Heart left ventricle (tissue), 16 donors: ENCODE measurements around the gene ACSS1. TPM values are rescaled to one million over a fixed set of nuclear protein-coding genes. Genes with fewer than 3 reads are reported as not detected.

ENCODE experiments used
- ATAC-seq, 4 donors: fragments of 200-7000 bp; cut with Tn5 transposase; one replicate each; pipeline ENCODE4 v1.9.1; 2020 to 2022; ENCODE audit warnings: moderate library complexity in 4 of 4, mild to moderate bottlenecking in 3 of 4, moderate number of reproducible peaks in 1 of 4
- DNase-seq, 5 donors: peaks; one replicate each; pipeline ENCODE4 v3.0.0-alpha.2; 2020
- H3K27ac ChIP-seq, 12 donors: fragments of 200-600 bp; sonication (generic) in 4 of 12; one replicate each; pipeline versions ENCODE4 v1.5.0 to v1.8.0; 2016 to 2022; ENCODE audit warnings: mild to moderate bottlenecking in 2 of 12
- H3K27me3 ChIP-seq, 9 donors: fragments of 200-600 bp; sonication (generic) in 2 of 9; one replicate each; pipeline versions ENCODE4 v1.5.1 to v1.8.0; 2016 to 2022; ENCODE audit warnings: mild to moderate bottlenecking in 3 of 9
- H3K36me3 ChIP-seq, 9 donors: fragments of 200-600 bp; sonication (generic) in 2 of 9; one replicate each; pipeline versions ENCODE4 v1.5.0 to v1.8.0; 2018 to 2022; ENCODE audit warnings: mild to moderate bottlenecking in 2 of 9
- H3K4me1 ChIP-seq, 12 donors: fragments of 200-600 bp; sonication (generic) in 4 of 12; one replicate each; pipeline versions ENCODE4 v1.5.0 to v1.8.0; 2016 to 2022; ENCODE audit warnings: mild to moderate bottlenecking in 3 of 12
- H3K4me3 ChIP-seq, 12 donors: fragments of 200-600 bp; sonication (generic) in 4 of 12; one replicate each; pipeline versions ENCODE4 v1.5.0 to v1.8.0; 2017 to 2022; ENCODE audit warnings: mild to moderate bottlenecking in 9 of 12, moderate library complexity in 4 of 12
- H3K9me3 ChIP-seq, 12 donors: fragments of 200-600 bp; sonication (generic) in 4 of 12; one replicate each; pipeline versions ENCODE4 v1.5.0 to v1.8.0; 2016 to 2022; ENCODE audit warnings: mild to moderate bottlenecking in 1 of 12
- CTCF ChIP-seq, 12 donors: fragments of 200-600 bp; sonication (generic) in 4 of 12; IDR thresholded peaks; one replicate each; pipeline versions ENCODE4 v1.5.0 to v1.8.0; 2018 to 2022; ENCODE audit warnings: antibody characterized with exemption in 12 of 12, mild to moderate bottlenecking in 5 of 12
- POLR2A ChIP-seq, 2 donors: fragments of 450-650 bp; IDR thresholded peaks; one replicate each; pipeline ENCODE4 v1.6.1; 2017; ENCODE audit warnings: antibody characterized with exemption in 2 of 2, mild to moderate bottlenecking in 2 of 2, moderate library complexity in 2 of 2
- WGBS, 4 donors: extraction: QIAGEN DNeasy Blood & Tissue Kit in 2 of 4; methylation state at CpG; one replicate each; pipeline versions ENCODE4 v1.1.5 to v1.1.7; 2013 to 2018; 5-methylcytosine and 5-hydroxymethylcytosine counted together
- intact Hi-C, 10 donors: fragments of 100-400 bp; cut with DNase I; formaldehyde crosslinking; loops; one replicate each; pipeline versions ENCODE4 v1.11.1 to v1.14.2; 2022
- polyA plus RNA-seq, 2 donors: library from polyadenylated mRNA; stranded (reverse); fragments of 200-250 nt; gene quantifications; one replicate each; pipeline ENCODE4 v1.2.3, GENCODE V29; 2013
- total RNA-seq, 9 donors: library from RNA; depleted of rRNA in 2 of 9; stranded (reverse); fragments of >200 nt in 2 of 9; fragmentation: NEBNext Ultra II Directional in 3 of 9; extraction: Animal tissue kit (Norgen Biotek cat#: 25700) in 3 of 9; gene quantifications; one replicate each; pipeline versions ENCODE4 v1.1.0 to v1.2.4, GENCODE V29; 2016 to 2023
- donor health status: ischemic (EF 13 %, LVEDD 7.1; RV severe dilation, severe dysfunction).
- donor health status: healthy with polysubstance abuse.
- donor health status: DM: no; HTN: yes; CAD: no.
- donor health status: DM: no; HTN: no; CAD: no.
- donor health status: ischemic (EF 25% LVEDD 6.9; RV normal size, moderate dysfunction).
- donor health status: ischemic (EF 25% LVEDD 5.7; RV mildly dilated, moderate dysfunction).
- donor health status: healthy.
- donor health status: DM: yes; HTN: yes; CAD: no.
- donor health status: ischemic (EF 35%, LVEDD 5.7; RV mildly dilated, moderate dysfunction).
- donor health status: nonischemic (EF 11% LVEDD 7.7; RV severe dilation, severe dysfunction).
- donor health status: DM: yes; HTN: yes; CAD: no.
- donor health status: PGD.
- donor health status: ischemic (EF 29% LVEDD 5.4; RV normal size, mild dysfunction).
- donor health status: nonischemic (EF 23%, LVEDD 6.1; RV moderate dilation, normal function).

Gene ACSS1
- total and polyA plus RNA-seq, 11 donors, result 43.5 to 177 (median 81.4) TPM

DNA sequence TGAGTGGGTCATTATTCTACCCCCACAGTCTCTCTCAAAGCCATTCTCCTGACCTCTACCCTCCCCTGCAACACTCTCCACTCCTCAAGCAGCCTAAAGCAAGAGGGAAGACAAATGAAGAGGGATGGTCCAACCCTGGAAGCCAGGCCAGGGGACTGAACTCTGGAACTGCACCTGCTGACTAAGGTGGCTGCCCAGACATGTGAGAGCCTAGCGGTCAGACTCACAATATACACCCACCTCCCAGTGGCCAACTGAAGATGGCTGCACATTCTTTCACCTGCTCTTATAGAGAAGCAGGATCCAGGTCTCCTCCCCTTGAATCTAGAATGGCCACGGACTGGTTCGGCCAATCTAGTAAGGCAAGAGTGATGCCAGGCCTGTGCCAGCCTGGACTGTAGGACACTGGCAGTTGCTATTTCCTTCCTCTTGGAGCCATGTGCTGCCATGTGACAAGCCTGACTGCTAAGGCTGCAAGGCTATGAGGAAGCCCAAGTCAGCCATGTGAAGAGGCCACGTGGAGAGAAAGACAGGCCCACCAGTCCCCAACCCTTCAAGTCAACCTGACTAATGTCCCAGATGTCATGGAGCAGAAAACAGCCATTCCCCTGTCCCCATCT is 31.8 kb downstream of the ACSS1 start:
- intact Hi-C loops, result loop anchor here in 1 of 10 donors (5.0 kb wide), 1 partner anchor 36 kb away; no protein-coding TSS in a partner anchor
- WGBS, 4 donors, result 66 to 87% (median 72%) methylated on average over 3 to 4 of the region's 4 CpGs
- Histone ChIP-seq H3K4me1 (peaks cover 0 to 66% (median 24%) of the 10 kb centered on the region in 12 donors), H3K27ac (peak overlapping the region in 3 of 12 donors; percentile 11 to 71 (median 24)), H3K36me3 (peaks cover 0 to 53% (median 33%) of the 10 kb centered on the region in 9 donors), H3K9me3 (no peaks in the 10 kb centered on the region), H3K4me3 (no peak overlapping the region), H3K27me3 (no peaks in the 10 kb centered on the region)
- TF ChIP-seq CTCF (IDR thresholded peaks at IDR 0.05), result no peak
- no peak for TF ChIP-seq POLR2A (IDR thresholded peaks at IDR 0.05)
- DNase-seq, result peak in 4 of 5 donors; percentile 28 to 43 (median 33)
- ATAC-seq, result peak in 3 of 4 donors; percentile 19 to 49 (median 34)

- Histone ChIP-seq H3K36me3 (peaks cover 0 to 56% (median 31%) of the 10 kb centered on the region in 9 donors), H3K4me3 (no peak overlapping the region), H3K27ac (peak overlapping the region in 8 of 12 donors; percentile 4 to 71 (median 20)), H3K4me1 (peaks cover 0 to 66% (median 26%) of the 10 kb centered on the region in 12 donors), H3K9me3 (no peaks in the 10 kb centered on the region), H3K27me3 (no peaks in the 10 kb centered on the region)
- DNase-seq (peak in 3 of 5 donors; percentile 15 to 40 (median 23)), ATAC-seq (peak in 1 of 4 donors; percentile 23)
- intact Hi-C loops, result loop anchor here in 1 of 10 donors (5.0 kb wide), 1 partner anchor 37 kb away; no protein-coding TSS in a partner anchor
- TF ChIP-seq CTCF (IDR thresholded peaks at IDR 0.05), result no peak
- TF ChIP-seq POLR2A (IDR thresholded peaks at IDR 0.05), result no peak
- 63 to 83% (median 71%) methylated on average over 13 to 14 of the region's 14 CpGs for WGBS, 4 donors
Measured at GRCh38 chr20:25025091-25025861, 32.7 kb downstream of the ACSS1 start.

DNA sequence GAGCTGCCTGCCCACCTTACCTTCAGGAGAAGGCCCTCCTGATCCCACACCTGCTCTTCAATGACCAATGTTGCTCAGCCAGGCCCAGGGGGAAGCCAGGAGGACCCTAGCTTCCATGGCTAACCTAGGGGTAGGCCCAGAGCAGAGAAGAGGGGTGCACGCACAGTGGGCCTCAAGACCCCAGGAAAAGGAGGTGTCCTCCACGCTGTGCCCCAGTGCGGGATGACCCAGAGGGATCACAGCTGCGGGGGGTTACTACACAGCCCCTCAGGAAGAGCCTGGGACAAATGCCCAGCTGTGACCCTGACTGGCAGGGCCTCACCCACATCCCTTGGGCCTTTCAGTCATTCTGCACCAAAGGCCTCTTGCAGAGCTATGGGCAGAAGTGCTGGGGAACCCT is 33.8 kb downstream of the ACSS1 start:
- peaks cover 0 to 56% (median 28%) of the 10 kb centered on the region in 9 donors for H3K36me3 ChIP-seq
- no peak overlapping the region for H3K4me3 ChIP-seq
- peak in 3 of 5 donors; percentile 6 to 16 (median 15) for DNase-seq
- no peaks in the 10 kb centered on the region for H3K27me3 ChIP-seq
- TF ChIP-seq CTCF (IDR thresholded peaks at IDR 0.05), result no peak
- TF ChIP-seq POLR2A (IDR thresholded peaks at IDR 0.05), result no peak
- peaks cover 0 to 65% (median 26%) of the 10 kb centered on the region in 12 donors for H3K4me1 ChIP-seq
- peak overlapping the region in 3 of 12 donors; percentile 12 to 71 (median 14) for H3K27ac ChIP-seq
- intact Hi-C loops, result loop anchor here in 1 of 10 donors (5.0 kb wide), 1 partner anchor 33 kb away; the partner anchor contains the start of gene ACSS1
- H3K9me3 ChIP-seq, result no peaks in the 10 kb centered on the region
- ATAC-seq, result no peak
- 80 to 98% (median 92%) methylated on average over 1 to 4 of the region's 4 CpGs for WGBS, 4 donors

GRCh38 chr20:25023356-25023755 is 34.6 kb downstream of the ACSS1 start:
- peak in 4 of 5 donors; percentile 12 to 39 (median 23) for DNase-seq
- Histone ChIP-seq H3K4me1 (peaks cover 0 to 65% (median 26%) of the 10 kb centered on the region in 12 donors), H3K27ac (peak overlapping the region in 6 of 12 donors; percentile 15 to 71 (median 21)), H3K27me3 (no peaks in the 10 kb centered on the region), H3K36me3 (peaks cover 0 to 56% (median 30%) of the 10 kb centered on the region in 9 donors), H3K9me3 (no peaks in the 10 kb centered on the region), H3K4me3 (no peak overlapping the region)
- TF ChIP-seq CTCF (IDR thresholded peaks at IDR 0.05) (no peak), POLR2A (IDR thresholded peaks at IDR 0.05) (no peak)
- intact Hi-C loops, result loop anchor here in 1 of 10 donors (5.0 kb wide), 1 partner anchor 34 kb away; the partner anchor contains the start of gene ACSS1
- 63 to 86% (median 71%) methylated on average over 9 to 10 of the region's 10 CpGs for WGBS, 4 donors
- ATAC-seq, result no peak
